OCI-LY7 (cell line): ENCODE measurements around the gene FOXP3.

Experiments
- CTCF ChIP-seq: fragments of 200-600 bp; sonication (generic); conservative IDR thresholded peaks from 2 replicates; pipeline ENCODE4 v1.5.1; 2014; ENCODE audit warnings: mild to moderate bottlenecking, antibody characterized with exemption, low read length, moderate library complexity, mixed read lengths
- EZH2phosphoT487 ChIP-seq: fragments of 200-600 bp; sonication (generic); IDR thresholded peaks from 2 replicates; pipeline ENCODE4 v1.6.1; 2018; ENCODE audit warnings: low read depth, borderline replicate concordance, mild to moderate bottlenecking, mixed run types, antibody characterized with exemption, low read length, moderate library complexity, mixed read lengths

GRCh38 chrX:49225858-49226257 is 38.7 kb downstream of the FOXP3 start:
- TF ChIP-seq CTCF (no peak), EZH2phosphoT487 (no peak)
